ENCODE measurements around the gene JMJD1C. TPM values are rescaled to one million over a fixed set of nuclear protein-coding genes. Genes with fewer than 3 reads are reported as not detected.

The JMJD1C gene
- total RNA-seq, 1 experiment from 2014 or later = 180 TPM

DNA sequence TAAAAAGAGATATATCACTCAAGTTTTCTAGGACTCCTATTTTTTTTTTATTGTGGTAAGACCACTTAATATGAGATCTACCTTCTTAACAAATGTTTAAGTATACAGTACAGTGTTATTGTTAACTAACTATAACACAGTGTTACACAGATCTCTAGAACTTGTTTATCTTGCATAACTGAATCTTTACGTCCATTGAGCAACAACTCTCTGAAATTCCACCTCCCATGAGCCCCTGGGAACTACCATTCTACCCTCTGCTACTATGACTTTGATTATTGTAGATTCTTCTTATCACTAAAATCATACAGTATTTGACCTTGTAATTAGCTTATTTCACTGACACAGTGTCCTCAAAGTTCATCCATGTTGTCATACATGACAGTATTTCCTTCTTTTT lies 32.9 kb upstream of the JMJD1C start (continued):
- TF ChIP-seq CDX4 (CRISPR knock-in tag; IDR thresholded peaks at IDR 0.05; ENCODE audit: borderline replicate concordance) (no peak), ERG (CRISPR knock-in tag; IDR thresholded peaks at IDR 0.05) (no peak), IRF2 (CRISPR knock-in tag; IDR thresholded peaks at IDR 0.05; ENCODE audit: borderline replicate concordance, low read depth) (no peak), CREB1 (CRISPR knock-in tag; IDR thresholded peaks at IDR 0.05) (no peak)
- TF ChIP-seq, protein P1, sequence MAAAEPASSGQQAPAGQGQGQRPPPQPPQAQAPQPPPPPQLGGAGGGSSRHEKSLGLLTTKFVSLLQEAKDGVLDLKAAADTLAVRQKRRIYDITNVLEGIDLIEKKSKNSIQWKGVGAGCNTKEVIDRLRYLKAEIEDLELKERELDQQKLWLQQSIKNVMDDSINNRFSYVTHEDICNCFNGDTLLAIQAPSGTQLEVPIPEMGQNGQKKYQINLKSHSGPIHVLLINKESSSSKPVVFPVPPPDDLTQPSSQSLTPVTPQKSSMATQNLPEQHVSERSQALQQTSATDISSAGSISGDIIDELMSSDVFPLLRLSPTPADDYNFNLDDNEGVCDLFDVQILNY (CRISPR knock-in tag; IDR thresholded peaks at IDR 0.05) = no peak

- no peak overlapping the region for H3K4me3 Mint-ChIP-seq
- no peak for TF ChIP-seq ZNF423 (CRISPR knock-in tag; IDR thresholded peaks at IDR 0.05)
- no peak for TF ChIP-seq ERG (CRISPR knock-in tag; IDR thresholded peaks at IDR 0.05)
- TF ChIP-seq, protein P2, sequence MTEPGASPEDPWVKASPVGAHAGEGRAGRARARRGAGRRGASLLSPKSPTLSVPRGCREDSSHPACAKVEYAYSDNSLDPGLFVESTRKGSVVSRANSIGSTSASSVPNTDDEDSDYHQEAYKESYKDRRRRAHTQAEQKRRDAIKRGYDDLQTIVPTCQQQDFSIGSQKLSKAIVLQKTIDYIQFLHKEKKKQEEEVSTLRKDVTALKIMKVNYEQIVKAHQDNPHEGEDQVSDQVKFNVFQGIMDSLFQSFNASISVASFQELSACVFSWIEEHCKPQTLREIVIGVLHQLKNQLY (CRISPR knock-in tag; IDR thresholded peaks at IDR 0.05) = no peak
- no peak for TF ChIP-seq JAZF1 (CRISPR knock-in tag; IDR thresholded peaks at IDR 0.05)
- TF ChIP-seq, protein P3, sequence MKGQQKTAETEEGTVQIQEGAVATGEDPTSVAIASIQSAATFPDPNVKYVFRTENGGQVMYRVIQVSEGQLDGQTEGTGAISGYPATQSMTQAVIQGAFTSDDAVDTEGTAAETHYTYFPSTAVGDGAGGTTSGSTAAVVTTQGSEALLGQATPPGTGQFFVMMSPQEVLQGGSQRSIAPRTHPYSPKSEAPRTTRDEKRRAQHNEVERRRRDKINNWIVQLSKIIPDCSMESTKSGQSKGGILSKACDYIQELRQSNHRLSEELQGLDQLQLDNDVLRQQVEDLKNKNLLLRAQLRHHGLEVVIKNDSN (CRISPR knock-in tag; IDR thresholded peaks at IDR 0.05) = no peak
- no peak for TF ChIP-seq ZNF219 (CRISPR knock-in tag; IDR thresholded peaks at IDR 0.05; ENCODE audit: borderline replicate concordance)
- TF ChIP-seq USF2 (CRISPR knock-in tag; IDR thresholded peaks at IDR 0.05) = no peak
- no peak for TF ChIP-seq CREM (CRISPR knock-in tag; IDR thresholded peaks at IDR 0.05)
- TF ChIP-seq ZBTB43 (CRISPR knock-in tag; IDR thresholded peaks at IDR 0.05) = no peak
- TF ChIP-seq ZBTB21 (CRISPR knock-in tag; IDR thresholded peaks at IDR 0.05; ENCODE audit: borderline replicate concordance) = no peak
- TF ChIP-seq HMGXB4 (CRISPR knock-in tag; IDR thresholded peaks at IDR 0.05) = no peak
- TF ChIP-seq, protein P4, sequence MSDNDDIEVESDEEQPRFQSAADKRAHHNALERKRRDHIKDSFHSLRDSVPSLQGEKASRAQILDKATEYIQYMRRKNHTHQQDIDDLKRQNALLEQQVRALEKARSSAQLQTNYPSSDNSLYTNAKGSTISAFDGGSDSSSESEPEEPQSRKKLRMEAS (CRISPR knock-in tag; IDR thresholded peaks at IDR 0.05) = no peak
- TF ChIP-seq MXD4 (CRISPR knock-in tag; IDR thresholded peaks at IDR 0.05; ENCODE audit: borderline replicate concordance) = no peak
- CTCF ChIA-PET = no interaction called here
- H3K27me3 Mint-ChIP-seq (ENCODE audit: low read depth) = no peaks in the 10 kb centered on the region
- no peak for DNase-seq (ENCODE audit: low spot score)
- POLR2A ChIA-PET = no interaction called here
- ATAC-seq = no peak
- H3K9me3 Mint-ChIP-seq = no peaks in the 10 kb centered on the region
- H3K27ac Mint-ChIP-seq = no peak overlapping the region
- H3K36me3 Mint-ChIP-seq = peaks cover 4% of the 10 kb centered on the region
- peaks cover 10% of the 10 kb centered on the region for H3K4me1 Mint-ChIP-seq
These were observed 31.5 kb upstream of the JMJD1C start for GRCh38 chr10:63497321-63497720.
